Kidney (tissue), 14 donors: ENCODE data around the gene THBS2. TPM values are rescaled to one million over a fixed set of nuclear protein-coding genes. Genes with fewer than 3 reads are reported as not detected.

Experiments used
- DNase-seq, 5 donors: peaks; one replicate each; pipeline ENCODE4 v3.0.0-alpha.2; 2013 to 2020
- FAIRE-seq: peaks from 2 replicates; lab custom pipeline; 2012; peaks lifted over from hg19 to GRCh38; lab: Jason Lieb, UNC
- H3K27ac ChIP-seq, 2 donors: one replicate each; pipeline ENCODE4 v1.7.0; 2013; ENCODE audit warnings: low read depth in 2 of 2, low read length in 2 of 2, inconsistent platforms in 1 of 2
- H3K27me3 ChIP-seq: one replicate; pipeline ENCODE4 v1.7.1; 2013; ENCODE audit warnings: low read length, inconsistent platforms; ENCODE audit not compliant: control insufficient read depth, insufficient read depth
- H3K36me3 ChIP-seq, 3 donors: one replicate each; pipeline versions ENCODE4 v1.7.0 to v1.7.1; 2013; ENCODE audit warnings: low read length in 3 of 3, control low read depth in 1 of 3, inconsistent platforms in 1 of 3; ENCODE audit not compliant: insufficient read depth in 3 of 3, control insufficient read depth in 2 of 3
- H3K4me1 ChIP-seq, 3 donors: one replicate each; pipeline versions ENCODE4 v1.7.0 to v1.7.1; 2013; ENCODE audit warnings: low read length in 3 of 3, inconsistent platforms in 1 of 3, low read depth in 1 of 3; ENCODE audit not compliant: control insufficient read depth in 2 of 3, insufficient read depth in 2 of 3
- H3K4me3 ChIP-seq, 3 donors: one replicate each; pipeline versions ENCODE4 v1.7.0 to v1.8.1; 2013; ENCODE audit warnings: low read length in 3 of 3, control low read depth in 1 of 3, inconsistent platforms in 1 of 3
- H3K9ac ChIP-seq, 3 donors: one replicate each; pipeline versions ENCODE4 v1.7.0 to v1.7.1; 2013; ENCODE audit warnings: low read length in 3 of 3, control low read depth in 1 of 3, inconsistent platforms in 1 of 3
- H3K9me3 ChIP-seq, 3 donors: one replicate each; pipeline versions ENCODE4 v1.7.0 to v1.7.1; 2013; ENCODE audit warnings: low read length in 3 of 3, control low read depth in 1 of 3, inconsistent platforms in 1 of 3; ENCODE audit not compliant: control insufficient read depth in 2 of 3, insufficient read depth in 1 of 3
- intact Hi-C: fragments of 100-400 bp; cut with DNase I; formaldehyde crosslinking; loops from one replicate; pipeline ENCODE4 v1.11.1; 2022
- polyA plus RNA-seq: library from polyadenylated mRNA; stranded (reverse); fragments of 350-450 nt; fragmentation: Illumina TruSeq; extraction: RNeasy Lipid Tissue Mini Kit (QIAGEN cat#74804); gene quantifications from one replicate; pipeline ENCODE4 v1.2.3, GENCODE V29; 2014; ENCODE audit warnings: low read depth, low replicate concordance; ENCODE audit not compliant: insufficient read depth
- total RNA-seq: library from RNA; stranded (reverse); fragmentation: NEBNext Ultra II Directional; extraction: Animal tissue kit (Norgen Biotek cat#: 25700); gene quantifications from one replicate; pipeline ENCODE4 v1.2.1, GENCODE V29; 2021
- TF ChIP-seq, protein P1 (sequence below): IDR thresholded peaks from 3 replicates; pipeline ENCODE4 v1.5.1; 2012; ENCODE audit warnings: mild to moderate bottlenecking, moderate library complexity, borderline replicate concordance; ENCODE audit not compliant: insufficient read depth; ENCODE audit errors: extremely low read depth
- donor health status: control.
- donor health status: control.
- donor health status: control.
- donor health status: control.
- donor health status: control.
- donor health status: DM: yes; HTN: yes; CAD: no.
- donor health status: Normal renal cell carcinoma (clear cell type).

The THBS2 gene
- total and polyA plus RNA-seq, 2 donors from 2014 or later, result 2.7 to 33.4 TPM

DNA sequence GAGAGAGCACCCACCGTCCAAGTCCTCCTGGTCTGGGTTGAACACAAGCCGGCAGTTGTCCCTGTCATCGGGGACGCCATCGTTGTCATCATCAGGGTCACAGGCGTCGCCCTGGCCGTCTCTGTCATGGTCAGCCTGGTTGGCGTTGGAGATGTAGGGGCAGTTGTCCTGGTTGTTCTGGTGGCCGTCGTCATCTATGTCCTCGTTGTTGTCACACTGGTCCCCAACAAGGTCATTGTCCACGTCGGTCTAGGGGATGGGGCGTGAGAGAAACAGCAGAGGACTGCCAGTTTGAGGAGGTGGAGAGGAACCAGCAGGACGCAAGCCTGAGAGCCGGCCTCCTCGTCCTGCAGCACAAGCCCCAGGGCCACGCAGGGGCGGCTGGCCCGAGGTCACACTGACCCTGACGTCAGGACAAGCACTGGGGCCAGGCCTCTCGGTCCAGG is 28.5 kb downstream of the THBS2 start:
- Histone ChIP-seq H3K9me3 (no peaks in the 10 kb centered on the region), H3K9ac (no peak overlapping the region), H3K27ac (no peak overlapping the region), H3K36me3 (no peaks in the 10 kb centered on the region), H3K27me3 (no peaks in the 10 kb centered on the region), H3K4me1 (peaks cover 0 to 3% (median 0%) of the 10 kb centered on the region in 3 donors), H3K4me3 (no peak overlapping the region)
- TF ChIP-seq, protein P1, sequence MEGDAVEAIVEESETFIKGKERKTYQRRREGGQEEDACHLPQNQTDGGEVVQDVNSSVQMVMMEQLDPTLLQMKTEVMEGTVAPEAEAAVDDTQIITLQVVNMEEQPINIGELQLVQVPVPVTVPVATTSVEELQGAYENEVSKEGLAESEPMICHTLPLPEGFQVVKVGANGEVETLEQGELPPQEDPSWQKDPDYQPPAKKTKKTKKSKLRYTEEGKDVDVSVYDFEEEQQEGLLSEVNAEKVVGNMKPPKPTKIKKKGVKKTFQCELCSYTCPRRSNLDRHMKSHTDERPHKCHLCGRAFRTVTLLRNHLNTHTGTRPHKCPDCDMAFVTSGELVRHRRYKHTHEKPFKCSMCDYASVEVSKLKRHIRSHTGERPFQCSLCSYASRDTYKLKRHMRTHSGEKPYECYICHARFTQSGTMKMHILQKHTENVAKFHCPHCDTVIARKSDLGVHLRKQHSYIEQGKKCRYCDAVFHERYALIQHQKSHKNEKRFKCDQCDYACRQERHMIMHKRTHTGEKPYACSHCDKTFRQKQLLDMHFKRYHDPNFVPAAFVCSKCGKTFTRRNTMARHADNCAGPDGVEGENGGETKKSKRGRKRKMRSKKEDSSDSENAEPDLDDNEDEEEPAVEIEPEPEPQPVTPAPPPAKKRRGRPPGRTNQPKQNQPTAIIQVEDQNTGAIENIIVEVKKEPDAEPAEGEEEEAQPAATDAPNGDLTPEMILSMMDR, result no peak
- FAIRE-seq (no peak), DNase-seq (peak in 2 of 5 donors; percentile 20 to 65)
- intact Hi-C loops, result no loop called here

DNA sequence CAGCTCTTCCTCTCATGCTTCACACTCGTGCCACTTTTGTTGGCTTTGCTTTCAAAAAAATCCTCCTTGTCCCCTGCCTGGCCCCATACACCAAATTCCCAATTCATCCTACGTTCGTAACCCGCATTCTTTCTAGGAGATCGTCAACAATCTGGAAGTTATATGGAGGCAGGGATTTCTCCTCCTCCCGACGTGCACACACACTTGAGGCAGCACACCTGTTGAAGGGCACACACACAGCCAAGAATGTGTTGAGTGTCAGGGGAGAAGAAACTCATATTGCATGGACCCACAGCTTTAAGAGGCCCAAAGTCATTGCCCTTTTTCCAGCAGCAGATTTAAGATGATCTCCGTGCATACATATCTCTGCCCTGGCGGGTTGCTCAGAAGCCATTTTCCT is 28.9 kb downstream of the THBS2 start:
- FAIRE-seq (no peak), DNase-seq (peak in 1 of 5 donors; percentile 4)
- no peak overlapping the region for H3K27ac ChIP-seq
- no peaks in the 10 kb centered on the region for H3K9me3 ChIP-seq
- H3K27me3 ChIP-seq, result no peaks in the 10 kb centered on the region
- H3K4me3 ChIP-seq, result no peak overlapping the region
- intact Hi-C loops, result no loop called here
- no peak overlapping the region for H3K9ac ChIP-seq
- TF ChIP-seq, protein P1, result no peak
- peaks cover 0 to 3% (median 0%) of the 10 kb centered on the region in 3 donors for H3K4me1 ChIP-seq
- no peaks in the 10 kb centered on the region for H3K36me3 ChIP-seq

DNA sequence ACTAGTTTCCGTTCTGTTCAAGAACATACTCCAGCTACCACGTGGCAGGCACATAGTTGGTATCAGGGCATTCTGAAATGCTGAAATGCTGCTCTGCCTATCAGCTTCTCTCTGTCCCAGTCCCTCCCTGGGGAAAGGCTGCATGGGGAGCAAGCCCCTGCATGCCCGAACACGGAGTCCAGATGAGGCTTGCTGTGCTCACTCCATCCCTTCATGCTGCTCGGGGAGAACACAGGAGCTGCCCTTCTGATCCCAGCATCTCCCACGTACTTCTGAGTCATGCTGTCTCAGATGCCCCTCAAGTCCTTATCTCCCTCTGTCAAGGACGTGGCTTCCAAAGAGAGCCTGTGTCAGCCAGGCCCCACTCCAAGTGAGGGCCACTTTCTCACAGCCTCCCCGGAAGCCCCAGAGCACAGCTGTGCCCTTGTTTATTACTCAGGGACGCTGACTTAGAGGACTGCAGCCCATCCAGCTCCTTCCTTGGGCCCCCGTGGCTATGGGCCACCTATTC is 29.4 kb downstream of the THBS2 start:
- intact Hi-C loops, result no loop called here
- Histone ChIP-seq H3K9me3 (no peaks in the 10 kb centered on the region), H3K27ac (no peak overlapping the region), H3K36me3 (no peaks in the 10 kb centered on the region), H3K4me1 (peaks cover 0 to 3% (median 0%) of the 10 kb centered on the region in 3 donors), H3K9ac (no peak overlapping the region), H3K27me3 (no peaks in the 10 kb centered on the region), H3K4me3 (no peak overlapping the region)
- FAIRE-seq (no peak), DNase-seq (peak in 2 of 5 donors; percentile 20 to 54)
- TF ChIP-seq, protein P1, result no peak

DNA sequence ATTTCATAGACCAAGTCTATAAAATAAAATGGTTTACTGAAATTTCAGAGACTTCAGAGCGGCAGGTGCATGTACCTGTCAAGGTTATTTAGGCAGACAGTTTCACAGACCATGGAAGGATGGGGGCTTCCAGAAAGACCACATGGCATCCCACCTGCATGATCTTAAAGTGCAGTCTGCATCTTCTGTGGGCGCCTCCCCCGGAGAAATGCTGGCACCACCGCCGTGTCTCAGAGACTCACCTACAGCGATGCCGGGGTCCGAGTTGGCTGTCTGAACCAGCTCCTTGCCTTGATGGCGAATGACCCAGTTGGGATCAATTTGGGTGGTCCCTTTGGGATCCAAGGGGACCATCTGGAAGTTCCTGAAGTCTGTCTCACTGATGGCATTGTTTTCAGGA is 30.6 kb downstream of the THBS2 start:
- no peak for DNase-seq
- H3K9me3 ChIP-seq, result no peaks in the 10 kb centered on the region
- intact Hi-C loops, result no loop called here
- no peak overlapping the region for H3K27ac ChIP-seq
- no peak for FAIRE-seq
- no peak overlapping the region for H3K4me3 ChIP-seq
- TF ChIP-seq, protein P1, result no peak
- no peaks in the 10 kb centered on the region for H3K27me3 ChIP-seq
- peaks cover 0 to 3% (median 0%) of the 10 kb centered on the region in 3 donors for H3K4me1 ChIP-seq
- no peak overlapping the region for H3K9ac ChIP-seq
- no peaks in the 10 kb centered on the region for H3K36me3 ChIP-seq
